ENCODE measurements around the gene LRRN4.

LRRN4 gene

GRCh38 chr20:6007529-6008103 is 46.2 kb downstream of the LRRN4 start:
- POLR2A ChIA-PET, result no interaction called here
- TF ChIP-seq TARDBP (IDR thresholded peaks at IDR 0.05) (no peak), ELF4 (IDR thresholded peaks at IDR 0.05) (no peak), FOXM1 (IDR thresholded peaks at IDR 0.05; ENCODE audit: borderline replicate concordance) (no peak)
- DNase-seq (ENCODE audit: extremely low spot score), result no peak
- CTCF ChIA-PET, result interaction anchor here (0.7 to 0.9 kb wide), 3 partner anchors 11 to 1414 kb away, joined by 3 to 4 read pairs (median 4); no protein-coding TSS in a partner anchor

GRCh38 chr20:6007094-6007528 is 46.7 kb downstream of the LRRN4 start:
- POLR2A ChIA-PET, result interaction anchor here (0.7 kb wide), 1 partner anchor 27 kb away, joined by 5 read pairs; no protein-coding TSS in a partner anchor
- DNase-seq (ENCODE audit: extremely low spot score), result no peak
- CTCF ChIA-PET, result no interaction called here
- no peak for TF ChIP-seq FOXA1 (IDR thresholded peaks at IDR 0.05)
- no peak for TF ChIP-seq LEF1 (IDR thresholded peaks at IDR 0.05; ENCODE audit: borderline replicate concordance)
- TF ChIP-seq SP1 (IDR thresholded peaks at IDR 0.05), result no peak
- no peak for TF ChIP-seq ZNF384 (IDR thresholded peaks at IDR 0.05)
- TF ChIP-seq BHLHE40 (IDR thresholded peaks at IDR 0.05; ENCODE audit: borderline replicate concordance), result no peak
- TF ChIP-seq CTBP1 (IDR thresholded peaks at IDR 0.05; ENCODE audit: borderline replicate concordance), result no peak
- TF ChIP-seq L3MBTL2 (conservative IDR thresholded peaks at IDR 0.05), result no peak
- TF ChIP-seq FOXM1 (IDR thresholded peaks at IDR 0.05; ENCODE audit: borderline replicate concordance), result no peak
- no peak for TF ChIP-seq TARDBP (IDR thresholded peaks at IDR 0.05)
- TF ChIP-seq ARNT (IDR thresholded peaks at IDR 0.05), result no peak
- no peak for TF ChIP-seq ELF4 (IDR thresholded peaks at IDR 0.05)
- no peak for TF ChIP-seq NFRKB (IDR thresholded peaks at IDR 0.05)
- TF ChIP-seq FOXK2 (IDR thresholded peaks at IDR 0.05), result no peak

DNA sequence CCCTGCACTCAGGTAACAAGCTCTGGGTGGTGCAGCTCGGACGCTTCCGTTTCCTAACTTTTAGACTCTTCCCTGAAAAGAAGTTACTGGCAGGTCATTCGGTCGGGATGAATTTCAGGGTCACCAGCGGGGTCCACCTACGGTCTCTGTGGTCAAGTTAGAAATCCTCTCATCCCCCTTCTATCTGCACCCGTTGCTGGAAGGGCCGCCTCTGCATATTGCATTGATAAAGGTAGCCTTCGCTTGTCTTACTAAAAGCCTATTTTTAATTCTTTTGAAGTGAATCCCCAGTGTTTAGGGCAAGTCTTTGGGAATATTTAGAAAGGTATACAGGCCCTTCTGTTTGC is 47.3 kb downstream of the LRRN4 start:
- ChIA-PET CTCF (no interaction called here), POLR2A (interaction anchor here (0.7 kb wide), 1 partner anchor 28 kb away, joined by 5 read pairs; no protein-coding TSS in a partner anchor)
- TF ChIP-seq ARNT (IDR thresholded peaks at IDR 0.05) (no peak), CTBP1 (IDR thresholded peaks at IDR 0.05; ENCODE audit: borderline replicate concordance) (no peak), FOXA1 (IDR thresholded peaks at IDR 0.05) (no peak), L3MBTL2 (conservative IDR thresholded peaks at IDR 0.05) (no peak), LEF1 (IDR thresholded peaks at IDR 0.05; ENCODE audit: borderline replicate concordance) (no peak), SP1 (IDR thresholded peaks at IDR 0.05) (no peak), FOXK2 (IDR thresholded peaks at IDR 0.05) (no peak)
- DNase-seq (ENCODE audit: extremely low spot score), result no peak

GRCh38 chr20:6000871-6001270 is 53.0 kb downstream of the LRRN4 start:
- no peak for DNase-seq (ENCODE audit: extremely low spot score)
- POLR2A ChIA-PET, result interaction anchor here (0.6 kb wide), 1 partner anchor 74 kb away, joined by 4 read pairs; no protein-coding TSS in a partner anchor
- CTCF ChIA-PET, result no interaction called here
- no peak for TF ChIP-seq PKNOX1 (IDR thresholded peaks at IDR 0.05)
- TF ChIP-seq SP1 (IDR thresholded peaks at IDR 0.05), result no peak
- no peak for TF ChIP-seq CTBP1 (IDR thresholded peaks at IDR 0.05; ENCODE audit: borderline replicate concordance)
- TF ChIP-seq HDGF (IDR thresholded peaks at IDR 0.05; ENCODE audit: borderline replicate concordance), result no peak
- TF ChIP-seq L3MBTL2 (conservative IDR thresholded peaks at IDR 0.05), result no peak
- no peak for TF ChIP-seq NFRKB (IDR thresholded peaks at IDR 0.05)
- TF ChIP-seq TARDBP (IDR thresholded peaks at IDR 0.05), result no peak
- TF ChIP-seq FOXA1 (IDR thresholded peaks at IDR 0.05), result no peak
- TF ChIP-seq ZNF384 (IDR thresholded peaks at IDR 0.05), result no peak
- TF ChIP-seq ELF4 (IDR thresholded peaks at IDR 0.05), result no peak

- CTCF ChIA-PET, result no interaction called here
- no peak for DNase-seq (ENCODE audit: extremely low spot score)
- POLR2A ChIA-PET, result no interaction called here
- TF ChIP-seq ELF4 (IDR thresholded peaks at IDR 0.05) (no peak), PKNOX1 (IDR thresholded peaks at IDR 0.05) (no peak), BHLHE40 (IDR thresholded peaks at IDR 0.05; ENCODE audit: borderline replicate concordance) (no peak), ZNF384 (IDR thresholded peaks at IDR 0.05) (no peak), SP1 (IDR thresholded peaks at IDR 0.05) (no peak), FOXK2 (IDR thresholded peaks at IDR 0.05) (no peak), HDGF (IDR thresholded peaks at IDR 0.05; ENCODE audit: borderline replicate concordance) (no peak), ARNT (IDR thresholded peaks at IDR 0.05) (no peak), LEF1 (IDR thresholded peaks at IDR 0.05; ENCODE audit: borderline replicate concordance) (no peak), TARDBP (IDR thresholded peaks at IDR 0.05) (no peak), L3MBTL2 (conservative IDR thresholded peaks at IDR 0.05) (no peak), FOXM1 (IDR thresholded peaks at IDR 0.05; ENCODE audit: borderline replicate concordance) (no peak), SUZ12 (IDR thresholded peaks at IDR 0.05) (no peak), CTBP1 (IDR thresholded peaks at IDR 0.05; ENCODE audit: borderline replicate concordance) (no peak), NFRKB (IDR thresholded peaks at IDR 0.05) (no peak), FOXA1 (IDR thresholded peaks at IDR 0.05) (no peak)
These were observed 54.1 kb downstream of the LRRN4 start for GRCh38 chr20:5999783-6000182.

DNA sequence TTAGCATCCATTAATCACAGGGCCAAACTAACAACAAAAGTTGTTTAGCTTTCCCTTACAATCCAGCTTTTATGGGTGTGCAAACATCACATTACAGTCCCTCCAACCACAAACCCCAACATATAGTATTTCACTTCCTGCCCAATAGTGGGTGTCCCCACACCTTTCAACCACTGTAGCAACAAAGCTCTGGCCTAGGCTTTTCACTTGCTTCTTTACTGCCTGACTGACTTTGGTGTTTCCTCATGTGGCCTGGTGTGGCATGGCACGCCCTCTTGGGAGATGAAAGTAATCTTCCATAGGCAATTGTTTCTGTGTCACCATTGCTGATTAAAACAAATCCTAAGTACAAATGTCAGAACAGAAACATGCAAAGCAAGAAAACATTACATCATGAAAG is 57.1 kb downstream of the LRRN4 start:
- DNase-seq (ENCODE audit: extremely low spot score), result no peak
- CTCF ChIA-PET, result no interaction called here
- POLR2A ChIA-PET, result interaction anchor here (1.2 kb wide), 1 partner anchor 9 kb away, joined by 4 read pairs; no protein-coding TSS in a partner anchor
- no peak for TF ChIP-seq NFRKB (IDR thresholded peaks at IDR 0.05)
- no peak for TF ChIP-seq FOXK2 (IDR thresholded peaks at IDR 0.05)
- no peak for TF ChIP-seq FOXM1 (IDR thresholded peaks at IDR 0.05; ENCODE audit: borderline replicate concordance)
- TF ChIP-seq LEF1 (IDR thresholded peaks at IDR 0.05; ENCODE audit: borderline replicate concordance), result no peak
- TF ChIP-seq SP1 (IDR thresholded peaks at IDR 0.05), result no peak
- no peak for TF ChIP-seq PKNOX1 (IDR thresholded peaks at IDR 0.05)
- TF ChIP-seq SUZ12 (IDR thresholded peaks at IDR 0.05), result no peak
- no peak for TF ChIP-seq ELF4 (IDR thresholded peaks at IDR 0.05)
- no peak for TF ChIP-seq CTBP1 (IDR thresholded peaks at IDR 0.05; ENCODE audit: borderline replicate concordance)
- TF ChIP-seq HDGF (IDR thresholded peaks at IDR 0.05; ENCODE audit: borderline replicate concordance), result no peak
- no peak for TF ChIP-seq TARDBP (IDR thresholded peaks at IDR 0.05)
- TF ChIP-seq BHLHE40 (IDR thresholded peaks at IDR 0.05; ENCODE audit: borderline replicate concordance), result no peak
- no peak for TF ChIP-seq FOXA1 (IDR thresholded peaks at IDR 0.05)
- TF ChIP-seq ZNF384 (IDR thresholded peaks at IDR 0.05), result no peak
- no peak for TF ChIP-seq ARNT (IDR thresholded peaks at IDR 0.05)
- no peak for TF ChIP-seq L3MBTL2 (conservative IDR thresholded peaks at IDR 0.05)

Data from HEK293T (cell line).